HL-60 (cell line): Measurements from ENCODE around the gene LTBR.
A peak's percentile ranks its signal among the peaks of the same experiment; 100 is the strongest.

Source experiments
- DNase-seq, 2 experiments: peaks; one replicate each; pipeline ENCODE4 v3.0.0-alpha.2; 2010 to 2020; ENCODE audit warnings: low read depth in 1 of 2, low spot score in 1 of 2
- H3K27ac ChIP-seq: fragments of 250-450 bp; sonication (Bioruptor Pico); replicated peaks from 2 replicates; pipeline ENCODE4 v1.5.1; 2020; ENCODE audit warnings: mild to moderate bottlenecking, moderate library complexity
- H3K27me3 ChIP-seq: fragments of 250-450 bp; sonication (Bioruptor Pico); 2 replicates; pipeline ENCODE4 v1.5.1; 2021; ENCODE audit warnings: mild to moderate bottlenecking, moderate library complexity; ENCODE audit not compliant: insufficient read depth, poor library complexity, severe bottlenecking
- H3K4me3 ChIP-seq: replicated peaks from 2 replicates; pipeline ENCODE4 v1.5.1; 2011; ENCODE audit warnings: mild to moderate bottlenecking, control low read depth, low read length; ENCODE audit not compliant: insufficient read depth
- CTCF ChIP-seq: IDR thresholded peaks from one replicate; pipeline ENCODE4 v1.5.1; 2011; ENCODE audit warnings: low read length, control low read depth, inconsistent platforms; ENCODE audit not compliant: insufficient read depth
- GABPA ChIP-seq: IDR thresholded peaks from 2 replicates; pipeline ENCODE4 v1.6.1; 2012; ENCODE audit warnings: low read depth
- POLR2AphosphoS5 ChIP-seq: IDR thresholded peaks from 2 replicates; pipeline ENCODE4 v1.6.1; 2012; ENCODE audit warnings: low read depth
- SPI1 ChIP-seq: IDR thresholded peaks from 2 replicates; pipeline ENCODE4 v1.6.1; 2012; ENCODE audit warnings: low read depth, mild to moderate bottlenecking, borderline replicate concordance
- TF ChIP-seq, protein P1 (sequence below): IDR thresholded peaks from 2 replicates; pipeline ENCODE4 v1.6.1; 2012; ENCODE audit warnings: low read depth; ENCODE audit not compliant: insufficient replicate concordance

The LTBR gene

DNA sequence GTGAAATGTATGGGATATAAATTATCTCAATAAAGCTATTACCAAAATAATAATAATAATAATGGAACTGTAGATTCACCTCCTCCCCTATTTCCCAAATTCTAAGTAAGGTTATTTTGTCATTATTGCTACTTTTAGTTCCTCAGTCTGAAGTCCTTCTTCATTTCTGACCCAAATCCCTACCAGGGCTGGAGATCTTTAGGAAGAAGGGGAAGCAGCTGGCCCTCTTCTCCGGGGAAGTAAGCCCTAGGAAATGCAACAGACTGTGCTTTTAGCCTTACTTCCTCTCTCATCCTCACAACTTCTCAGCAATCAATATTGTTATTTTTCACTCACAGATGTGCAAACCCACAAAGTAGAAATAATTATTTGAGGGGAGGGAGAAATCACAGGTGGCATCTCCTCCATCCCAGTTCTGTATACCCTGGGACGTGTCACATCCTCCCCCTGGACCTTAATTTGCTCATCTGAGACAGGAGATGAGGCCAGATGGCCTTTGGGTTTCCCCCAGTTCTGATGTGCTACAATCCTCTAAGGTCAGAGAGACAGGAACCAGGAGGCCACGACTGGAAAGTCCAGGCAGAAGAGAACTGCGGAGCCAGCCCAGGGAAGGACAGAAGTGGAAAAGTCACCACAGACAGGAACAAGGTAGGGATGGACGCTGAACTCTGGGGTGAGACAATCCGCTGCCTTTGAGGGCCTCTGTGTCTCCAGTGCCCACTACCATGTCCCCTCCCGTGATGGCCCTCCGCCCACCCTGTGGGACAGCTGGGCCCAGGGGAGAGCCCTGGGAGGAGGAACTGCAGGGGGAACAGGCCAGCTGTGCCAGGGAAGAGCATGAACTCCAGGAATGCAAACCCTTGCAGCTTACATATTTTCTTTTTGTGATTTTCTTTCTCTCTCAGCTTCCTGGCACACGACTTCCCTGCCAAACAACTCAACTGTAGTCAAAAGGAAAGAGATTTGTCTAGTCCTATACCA lies 31.5 kb upstream of the LTBR start:
- TF ChIP-seq GABPA (no peak), POLR2AphosphoS5 (no peak), CTCF (no peak), SPI1 (peak; percentile 47; the same call in 1 of the 2 replicates)
- TF ChIP-seq, protein P1, sequence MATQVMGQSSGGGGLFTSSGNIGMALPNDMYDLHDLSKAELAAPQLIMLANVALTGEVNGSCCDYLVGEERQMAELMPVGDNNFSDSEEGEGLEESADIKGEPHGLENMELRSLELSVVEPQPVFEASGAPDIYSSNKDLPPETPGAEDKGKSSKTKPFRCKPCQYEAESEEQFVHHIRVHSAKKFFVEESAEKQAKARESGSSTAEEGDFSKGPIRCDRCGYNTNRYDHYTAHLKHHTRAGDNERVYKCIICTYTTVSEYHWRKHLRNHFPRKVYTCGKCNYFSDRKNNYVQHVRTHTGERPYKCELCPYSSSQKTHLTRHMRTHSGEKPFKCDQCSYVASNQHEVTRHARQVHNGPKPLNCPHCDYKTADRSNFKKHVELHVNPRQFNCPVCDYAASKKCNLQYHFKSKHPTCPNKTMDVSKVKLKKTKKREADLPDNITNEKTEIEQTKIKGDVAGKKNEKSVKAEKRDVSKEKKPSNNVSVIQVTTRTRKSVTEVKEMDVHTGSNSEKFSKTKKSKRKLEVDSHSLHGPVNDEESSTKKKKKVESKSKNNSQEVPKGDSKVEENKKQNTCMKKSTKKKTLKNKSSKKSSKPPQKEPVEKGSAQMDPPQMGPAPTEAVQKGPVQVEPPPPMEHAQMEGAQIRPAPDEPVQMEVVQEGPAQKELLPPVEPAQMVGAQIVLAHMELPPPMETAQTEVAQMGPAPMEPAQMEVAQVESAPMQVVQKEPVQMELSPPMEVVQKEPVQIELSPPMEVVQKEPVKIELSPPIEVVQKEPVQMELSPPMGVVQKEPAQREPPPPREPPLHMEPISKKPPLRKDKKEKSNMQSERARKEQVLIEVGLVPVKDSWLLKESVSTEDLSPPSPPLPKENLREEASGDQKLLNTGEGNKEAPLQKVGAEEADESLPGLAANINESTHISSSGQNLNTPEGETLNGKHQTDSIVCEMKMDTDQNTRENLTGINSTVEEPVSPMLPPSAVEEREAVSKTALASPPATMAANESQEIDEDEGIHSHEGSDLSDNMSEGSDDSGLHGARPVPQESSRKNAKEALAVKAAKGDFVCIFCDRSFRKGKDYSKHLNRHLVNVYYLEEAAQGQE = no peak
- Histone ChIP-seq H3K27ac (no peak overlapping the region), H3K4me3 (no peak overlapping the region), H3K27me3 (no peaks in the 10 kb centered on the region)
- no peak for DNase-seq

GRCh38 chr12:6354495-6355393 lies 29.2 kb upstream of the LTBR start:
- no peak for DNase-seq
- Histone ChIP-seq H3K4me3 (no peak overlapping the region), H3K27ac (no peak overlapping the region), H3K27me3 (no peaks in the 10 kb centered on the region)
- TF ChIP-seq CTCF (no peak), POLR2AphosphoS5 (no peak)

DNA sequence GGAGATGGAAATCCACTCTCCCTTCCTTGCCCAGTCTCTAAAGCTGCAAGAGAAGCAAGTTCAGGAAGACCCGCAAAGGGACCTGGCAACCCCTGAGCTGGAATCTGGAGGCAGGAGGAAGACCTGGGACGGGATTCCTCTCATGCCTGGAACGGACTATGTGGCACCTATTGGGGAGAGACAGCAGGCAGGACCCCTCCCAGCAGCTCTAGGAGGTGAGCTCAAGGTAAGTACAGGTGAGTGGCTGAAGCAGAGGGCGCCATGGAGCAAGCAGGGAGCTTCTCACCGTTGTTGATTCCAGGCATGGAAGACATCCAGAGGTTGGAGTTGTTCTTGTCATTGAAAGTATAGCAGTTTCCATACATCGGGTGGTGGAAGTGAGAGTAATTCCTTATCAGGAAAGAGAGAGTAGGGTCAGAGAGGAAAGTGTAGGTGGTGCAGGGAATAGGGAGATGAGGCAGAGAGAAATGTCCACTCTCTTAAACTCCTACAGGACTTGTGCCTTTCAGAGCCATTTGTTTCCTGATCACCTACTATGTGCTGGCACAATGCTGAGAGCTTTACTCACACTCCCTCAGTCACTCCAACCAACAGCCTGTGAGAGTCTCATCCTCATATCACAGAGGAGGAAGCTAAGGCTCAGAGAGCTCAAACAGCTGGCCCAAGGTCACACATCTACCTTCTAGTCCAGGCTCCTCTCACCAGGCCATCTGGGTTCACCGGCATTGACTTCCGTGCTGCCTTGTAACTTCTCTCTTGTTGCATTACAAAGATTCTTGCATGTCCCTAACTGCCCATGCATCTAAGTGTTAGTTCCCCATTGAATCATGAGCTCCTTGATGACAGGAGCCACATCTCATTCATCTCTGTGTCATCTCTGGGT lies 28.2 kb upstream of the LTBR start:
- H3K27ac ChIP-seq = peak overlapping the region; percentile 35

More for the DNA sequence above, 28.2 kb upstream of the LTBR start:
- TF ChIP-seq CTCF (no peak), SPI1 (peak; percentile 63; the same call in 1 of the 2 replicates), POLR2AphosphoS5 (no peak)
- Histone ChIP-seq H3K4me3 (no peak overlapping the region), H3K27me3 (no peaks in the 10 kb centered on the region)
- peak in 1 of 2 experiments; percentile 91 for DNase-seq
